Sigmoid colon (tissue), 7 donors: Measurements from ENCODE around the gene PRKAR2B. TPM values are rescaled to one million over a fixed set of nuclear protein-coding genes. Genes with fewer than 3 reads are reported as not detected.

Experiments used
- DNase-seq: peaks from one replicate; pipeline ENCODE4 v3.0.0-alpha.2; 2019
- H3K27ac ChIP-seq, 4 donors: fragments of 200-600 bp; sonication (generic); one replicate each; pipeline ENCODE4 v1.5.1; 2016 to 2019; ENCODE audit warnings: mild to moderate bottlenecking in 1 of 4
- H3K27me3 ChIP-seq, 3 donors: fragments of 200-600 bp; sonication (generic); one replicate each; pipeline ENCODE4 v1.5.1; 2019; ENCODE audit warnings: mild to moderate bottlenecking in 1 of 3
- H3K36me3 ChIP-seq, 4 donors: fragments of 200-600 bp; sonication (generic); one replicate each; pipeline ENCODE4 v1.5.1; 2016 to 2019
- H3K4me1 ChIP-seq, 4 donors: fragments of 200-600 bp; sonication (generic); one replicate each; pipeline ENCODE4 v1.5.1; 2017 to 2019
- H3K4me3 ChIP-seq, 4 donors: fragments of 200-600 bp; sonication (generic); one replicate each; pipeline ENCODE4 v1.5.1; 2017 to 2019; ENCODE audit warnings: mild to moderate bottlenecking in 2 of 4, moderate library complexity in 1 of 4
- H3K9me3 ChIP-seq, 4 donors: fragments of 200-600 bp in 3 of 4; sonication (generic) in 3 of 4; one replicate each; pipeline versions ENCODE4 v1.5.1 to v1.6.1; 2013 to 2019
- CTCF ChIP-seq, 4 experiments: fragments of 450-650 bp in 3 of 4; fragments of 200-600 bp in 1 of 4; IDR thresholded peaks; one replicate each; pipeline ENCODE4 v1.5.1; 2016 to 2019; ENCODE audit warnings: antibody characterized with exemption in 4 of 4, mild to moderate bottlenecking in 3 of 4, moderate library complexity in 2 of 4
- EP300 ChIP-seq, 4 donors: sonication (generic); formaldehyde crosslinking; IDR thresholded peaks; one replicate each; pipeline ENCODE4 v1.6.1; 2017; ENCODE audit warnings: antibody characterized with exemption in 4 of 4
- POLR2A ChIP-seq, 2 donors: fragments of 450-650 bp; IDR thresholded peaks; one replicate each; pipeline ENCODE4 v1.6.1; 2016; ENCODE audit warnings: antibody characterized with exemption in 2 of 2, mild to moderate bottlenecking in 2 of 2, moderate library complexity in 2 of 2
- POLR2AphosphoS5 ChIP-seq, 4 donors: sonication (generic); formaldehyde crosslinking; IDR thresholded peaks; one replicate each; pipeline ENCODE4 v1.6.1; 2017; ENCODE audit warnings: antibody characterized with exemption in 4 of 4
- WGBS, 2 donors: extraction: QIAGEN DNeasy Blood & Tissue Kit; methylation state at CpG; one replicate each; pipeline ENCODE4 v1.1.7; 2013; 5-methylcytosine and 5-hydroxymethylcytosine counted together
- intact Hi-C: fragments of 100-400 bp; cut with DNase I; formaldehyde crosslinking; loops from one replicate; pipeline ENCODE4 v1.15.1; 2023
- polyA plus RNA-seq, 3 donors: library from polyadenylated mRNA; stranded (reverse); fragments of 200-250 nt; gene quantifications; one replicate each; pipeline ENCODE4 v1.2.3, GENCODE V29; 2013
- total RNA-seq, 4 donors: library from RNA; depleted of rRNA; stranded (reverse); fragments of >200 nt; gene quantifications; one replicate each; pipeline ENCODE4 v1.1.0, GENCODE V29; 2016
- donor health status: healthy with polysubstance abuse.
- donor health status: Bipolar disorder and iron deficiency.
- donor health status: healthy.

Gene PRKAR2B
- total and polyA plus RNA-seq, 7 donors: 8.1 to 40.0 (median 20.2) TPM

- no peaks in the 10 kb centered on the region for H3K36me3 ChIP-seq
- H3K27ac ChIP-seq: no peak overlapping the region
- no peaks in the 10 kb centered on the region for H3K9me3 ChIP-seq
- TF ChIP-seq POLR2AphosphoS5 (IDR thresholded peaks at IDR 0.05): no peak
- intact Hi-C loops: no loop called here
- no peak overlapping the region for H3K4me3 ChIP-seq
- no peaks in the 10 kb centered on the region for H3K27me3 ChIP-seq
- DNase-seq: no peak
- no peaks in the 10 kb centered on the region for H3K4me1 ChIP-seq
- 94 to 98% methylated on average over 10 of the region's 10 CpGs for WGBS, 2 donors
These were observed 33.4 kb downstream of the PRKAR2B start for GRCh38 chr7:107077699-107078516.

- Histone ChIP-seq H3K36me3 (no peaks in the 10 kb centered on the region), H3K4me1 (no peaks in the 10 kb centered on the region), H3K27me3 (no peaks in the 10 kb centered on the region), H3K4me3 (no peak overlapping the region), H3K27ac (no peak overlapping the region), H3K9me3 (no peaks in the 10 kb centered on the region)
- DNase-seq: no peak
- intact Hi-C loops: no loop called here
- TF ChIP-seq CTCF (IDR thresholded peaks at IDR 0.05) (no peak), POLR2AphosphoS5 (IDR thresholded peaks at IDR 0.05) (no peak), POLR2A (IDR thresholded peaks at IDR 0.05) (no peak), EP300 (IDR thresholded peaks at IDR 0.05) (no peak)
- 83 to 88% methylated on average over 2 of the region's 2 CpGs for WGBS, 2 donors
These were observed 34.0 kb downstream of the PRKAR2B start for GRCh38 chr7:107078517-107078966.

GRCh38 chr7:107079212-107079940 is 34.9 kb downstream of the PRKAR2B start:
- no peaks in the 10 kb centered on the region for H3K36me3 ChIP-seq
- no peak for DNase-seq
- H3K27ac ChIP-seq: no peak overlapping the region
- WGBS, 2 donors: 90 to 92% methylated on average over 11 of the region's 11 CpGs
- no peaks in the 10 kb centered on the region for H3K27me3 ChIP-seq
- no peaks in the 10 kb centered on the region for H3K9me3 ChIP-seq
- TF ChIP-seq CTCF (IDR thresholded peaks at IDR 0.05) (no peak), POLR2A (IDR thresholded peaks at IDR 0.05) (no peak), POLR2AphosphoS5 (IDR thresholded peaks at IDR 0.05) (no peak), EP300 (IDR thresholded peaks at IDR 0.05) (no peak)
- intact Hi-C loops: no loop called here
- H3K4me3 ChIP-seq: no peak overlapping the region
- no peaks in the 10 kb centered on the region for H3K4me1 ChIP-seq

GRCh38 chr7:107080099-107080505 is 35.6 kb downstream of the PRKAR2B start:
- no peaks in the 10 kb centered on the region for H3K4me1 ChIP-seq
- no peaks in the 10 kb centered on the region for H3K27me3 ChIP-seq
- intact Hi-C loops: no loop called here
- TF ChIP-seq CTCF (IDR thresholded peaks at IDR 0.05) (no peak), POLR2AphosphoS5 (IDR thresholded peaks at IDR 0.05) (no peak), EP300 (IDR thresholded peaks at IDR 0.05) (no peak), POLR2A (IDR thresholded peaks at IDR 0.05) (no peak)
- WGBS, 2 donors: 90 to 91% methylated on average over 4 of the region's 4 CpGs
- no peak for DNase-seq
- H3K9me3 ChIP-seq: no peaks in the 10 kb centered on the region
- H3K4me3 ChIP-seq: no peak overlapping the region
- H3K36me3 ChIP-seq: no peaks in the 10 kb centered on the region
- H3K27ac ChIP-seq: no peak overlapping the region

GRCh38 chr7:107080533-107080932 is 36.0 kb downstream of the PRKAR2B start:
- no peak overlapping the region for H3K27ac ChIP-seq
- H3K4me3 ChIP-seq: no peak overlapping the region
- TF ChIP-seq POLR2AphosphoS5 (IDR thresholded peaks at IDR 0.05) (no peak), CTCF (IDR thresholded peaks at IDR 0.05) (no peak)

More at GRCh38 chr7:107080533-107080932, 36.0 kb downstream of the PRKAR2B start:
- DNase-seq: no peak
- no peaks in the 10 kb centered on the region for H3K27me3 ChIP-seq
- intact Hi-C loops: no loop called here
- 96 to 99% methylated on average over 2 of the region's 2 CpGs for WGBS, 2 donors
- no peaks in the 10 kb centered on the region for H3K9me3 ChIP-seq
- H3K36me3 ChIP-seq: no peaks in the 10 kb centered on the region
- H3K4me1 ChIP-seq: no peaks in the 10 kb centered on the region
